ENCODE measurements around the gene HSP90AB1. TPM values are rescaled to one million over a fixed set of nuclear protein-coding genes. Genes with fewer than 3 reads are reported as not detected.

HSP90AB1 gene
- polyA plus RNA-seq, 3 donors from 2014 or later, result 185 to 309 (median 280) TPM

DNA sequence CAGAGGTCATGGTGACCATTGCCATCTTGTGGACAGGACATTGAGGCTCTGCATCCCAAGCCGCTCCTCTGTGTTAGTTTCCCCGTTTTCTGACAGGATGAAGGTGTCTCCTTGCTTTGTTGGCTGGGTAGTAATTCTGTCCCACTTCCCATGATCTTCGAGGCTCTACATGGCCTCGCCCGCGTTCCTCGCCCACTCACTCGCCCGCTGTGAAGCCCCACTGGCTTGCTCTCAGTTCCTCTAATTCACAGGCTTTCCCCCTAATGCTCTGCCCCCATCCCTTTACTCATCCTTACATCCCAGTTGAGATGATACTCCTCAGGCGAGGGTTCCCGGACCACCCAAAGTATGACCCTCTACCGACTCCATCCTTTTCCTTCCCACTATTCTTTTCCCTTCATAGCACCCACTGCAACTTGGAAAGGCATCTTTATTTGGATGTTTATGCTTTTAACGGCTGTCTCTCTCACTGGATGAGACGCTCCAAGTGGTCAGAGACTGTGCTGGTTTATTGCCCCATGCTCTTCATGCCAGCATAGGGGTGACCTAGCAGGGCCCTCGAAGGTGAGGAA lies 10.9 kb downstream of the HSP90AB1 start:
- H3K36me3 Mint-ChIP-seq, result peaks cover 17 to 22% (median 20%) of the 10 kb centered on the region in 3 donors
- peaks cover 38 to 62% of the 10 kb centered on the region in 2 donors for H3K4me1 Mint-ChIP-seq
- peaks cover 23 to 39% (median 25%) of the 10 kb centered on the region in 3 donors for H3K27me3 Mint-ChIP-seq (ENCODE audit: low read depth in 3 of 3)
- peak overlapping the region; percentile 86 to 94 (median 90) for H3K27ac Mint-ChIP-seq
- peaks cover 0 to 1% (median 0%) of the 10 kb centered on the region in 6 donors for H3K9me3 Mint-ChIP-seq
- peak overlapping the region; percentile 83 to 93 (median 87) for H3K4me3 Mint-ChIP-seq
- DNase-seq, result no peak

- Mint-ChIP-seq H3K4me3 (peak overlapping the region; percentile 80 to 93 (median 87)), H3K27ac (peak overlapping the region; percentile 62 to 91 (median 88)), H3K4me1 (peaks cover 43 to 63% of the 10 kb centered on the region in 2 donors), H3K36me3 (peaks cover 14 to 17% (median 15%) of the 10 kb centered on the region in 3 donors), H3K27me3 (ENCODE audit: low read depth in 3 of 3) (peaks cover 19 to 39% (median 24%) of the 10 kb centered on the region in 3 donors), H3K9me3 (peaks cover 0 to 1% (median 0%) of the 10 kb centered on the region in 6 donors)
- no peak for DNase-seq
Measured at GRCh38 chr6:44258325-44258863, 11.5 kb downstream of the HSP90AB1 start.

GRCh38 chr6:44258921-44259320 lies 12.0 kb downstream of the HSP90AB1 start:
- peak overlapping the region; percentile 62 to 91 (median 88) for H3K27ac Mint-ChIP-seq
- peaks cover 11 to 12% (median 12%) of the 10 kb centered on the region in 3 donors for H3K36me3 Mint-ChIP-seq
- H3K4me3 Mint-ChIP-seq, result peak overlapping the region in 4 of 5 donors; percentile 80 to 89 (median 85)
- H3K27me3 Mint-ChIP-seq (ENCODE audit: low read depth in 3 of 3), result peaks cover 16 to 37% (median 24%) of the 10 kb centered on the region in 3 donors
- peaks cover 0 to 4% (median 0%) of the 10 kb centered on the region in 6 donors for H3K9me3 Mint-ChIP-seq
- H3K4me1 Mint-ChIP-seq, result peaks cover 45 to 64% of the 10 kb centered on the region in 2 donors
- DNase-seq, result no peak

DNA sequence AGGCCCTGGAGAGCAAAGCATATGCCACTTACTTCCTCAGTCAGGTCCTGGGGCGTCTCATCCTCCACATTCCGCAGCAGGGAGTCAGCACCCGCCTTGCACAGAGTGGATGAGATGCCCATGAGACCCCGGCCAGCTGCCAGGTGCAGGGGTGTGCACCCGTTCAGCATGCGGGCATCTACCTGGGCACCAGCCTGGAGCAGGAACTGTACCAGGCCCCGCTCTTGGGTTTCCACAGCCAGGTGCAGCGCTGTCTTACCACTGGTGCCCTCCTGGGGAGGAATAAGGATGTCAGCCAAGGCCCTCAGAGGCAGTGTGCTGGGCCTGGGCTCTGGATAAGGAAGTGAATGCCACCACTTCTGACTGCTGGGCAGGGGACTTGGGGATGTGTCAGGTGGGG lies 13.1 kb downstream of the HSP90AB1 start:
- Mint-ChIP-seq H3K4me3 (peak overlapping the region in 1 of 5 donors; percentile 15), H3K27ac (peak overlapping the region in 1 of 6 donors; percentile 46), H3K27me3 (ENCODE audit: low read depth in 3 of 3) (peaks cover 11 to 38% (median 22%) of the 10 kb centered on the region in 3 donors), H3K36me3 (peaks cover 6 to 11% (median 8%) of the 10 kb centered on the region in 3 donors), H3K9me3 (peaks cover 0 to 4% (median 0%) of the 10 kb centered on the region in 6 donors), H3K4me1 (peaks cover 54 to 68% of the 10 kb centered on the region in 2 donors)
- DNase-seq, result no peak

DNA sequence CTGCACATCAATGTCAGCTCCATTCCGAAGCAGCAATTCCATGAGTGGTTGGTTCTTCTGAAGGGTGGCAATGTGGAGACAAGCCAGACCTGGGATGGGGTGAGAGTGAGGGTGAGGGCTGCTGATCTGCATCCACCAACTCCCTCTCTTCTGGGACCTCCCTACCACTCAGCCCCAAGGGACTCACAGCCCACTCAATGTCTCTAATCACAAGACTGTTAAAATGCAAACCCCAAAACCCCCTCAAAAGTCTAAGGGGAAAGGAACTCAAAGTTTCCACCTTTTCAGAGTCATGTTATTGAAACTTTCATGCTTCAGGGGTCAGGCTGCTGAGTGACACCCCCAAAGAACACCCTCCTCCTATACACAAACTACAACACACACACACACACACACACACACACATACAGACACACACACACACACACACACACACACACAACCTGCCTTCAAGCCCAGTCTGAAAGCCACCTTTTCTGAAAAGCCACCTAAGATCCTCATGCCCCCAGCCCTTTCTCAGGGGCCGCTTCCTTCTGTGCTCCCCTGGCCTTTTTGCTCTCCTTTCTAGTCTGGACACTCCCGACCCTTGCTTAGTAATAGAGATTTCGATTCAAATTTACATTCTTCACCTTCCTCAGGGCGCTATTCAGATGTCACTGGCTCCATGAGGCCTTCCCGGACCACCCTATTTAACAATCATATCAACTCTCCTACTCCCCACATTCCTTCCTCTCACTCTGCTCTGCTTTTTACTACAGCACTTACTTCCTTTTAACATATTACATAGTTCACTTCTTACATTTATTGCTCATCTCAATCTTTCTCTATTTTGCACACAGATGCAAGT lies 13.8 kb downstream of the HSP90AB1 start:
- Mint-ChIP-seq H3K4me1 (peaks cover 54 to 62% of the 10 kb centered on the region in 2 donors), H3K9me3 (peaks cover 0 to 4% (median 0%) of the 10 kb centered on the region in 6 donors), H3K27me3 (ENCODE audit: low read depth in 3 of 3) (peaks cover 11 to 40% (median 18%) of the 10 kb centered on the region in 3 donors), H3K4me3 (peak overlapping the region in 1 of 5 donors; percentile 22), H3K36me3 (peaks cover 6 to 11% (median 8%) of the 10 kb centered on the region in 3 donors), H3K27ac (peak overlapping the region in 4 of 6 donors; percentile 8 to 70 (median 32))
- DNase-seq, result no peak

GRCh38 chr6:44261581-44261980 lies 14.7 kb downstream of the HSP90AB1 start:
- Mint-ChIP-seq H3K9me3 (peaks cover 0 to 4% (median 0%) of the 10 kb centered on the region in 6 donors), H3K27me3 (ENCODE audit: low read depth in 3 of 3) (peaks cover 8 to 31% (median 13%) of the 10 kb centered on the region in 3 donors), H3K27ac (peak overlapping the region in 2 of 6 donors; percentile 7 to 8), H3K36me3 (peaks cover 6 to 11% (median 8%) of the 10 kb centered on the region in 3 donors), H3K4me1 (peaks cover 50 to 59% of the 10 kb centered on the region in 2 donors), H3K4me3 (no peak overlapping the region)
- no peak for DNase-seq

DNA sequence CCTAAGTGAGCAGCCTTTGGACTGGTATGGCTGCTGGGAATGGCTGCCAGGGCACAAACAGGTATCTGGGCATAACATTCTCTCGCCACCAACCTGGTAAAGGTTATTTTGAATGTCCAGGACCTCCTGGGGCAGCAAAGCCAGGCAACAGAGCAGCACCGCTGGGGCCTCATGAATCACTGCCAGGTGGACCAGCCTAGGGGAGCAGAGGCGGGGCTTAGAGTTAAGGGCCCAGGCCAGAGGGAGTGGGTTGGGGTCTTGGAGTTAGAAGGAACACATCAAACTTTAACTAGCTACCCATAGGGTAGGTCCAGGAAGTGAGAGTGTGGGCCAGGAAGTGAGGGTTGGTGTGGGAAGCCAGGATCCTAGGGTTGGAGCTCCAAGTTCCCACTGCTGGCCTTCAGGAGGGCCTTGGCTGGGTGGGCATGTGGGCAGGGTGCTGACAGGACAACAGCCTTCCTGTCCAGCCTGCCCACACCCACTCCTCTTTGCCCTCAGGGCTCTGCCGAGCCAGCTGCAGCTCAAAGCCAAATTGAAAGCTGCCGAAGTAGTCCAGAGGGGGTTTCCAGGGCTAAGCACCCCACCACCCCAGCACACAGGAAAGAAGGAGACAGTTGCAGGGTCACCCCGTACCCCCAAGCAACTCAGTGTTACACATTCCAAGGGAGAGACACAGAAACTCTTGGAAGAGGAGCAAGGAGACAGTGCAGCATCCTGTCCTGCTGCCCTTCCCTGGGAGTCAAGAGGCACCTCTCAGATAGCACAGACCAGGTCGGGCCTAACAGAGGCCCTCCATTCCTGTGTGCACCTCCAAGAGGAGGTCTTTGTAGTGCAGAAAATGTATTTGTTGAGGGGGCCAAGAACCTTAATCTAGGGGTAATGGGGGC lies 15.8 kb downstream of the HSP90AB1 start:
- Mint-ChIP-seq H3K36me3 (peaks cover 6 to 11% (median 8%) of the 10 kb centered on the region in 3 donors), H3K27ac (peak overlapping the region in 5 of 6 donors; percentile 93 to 97 (median 95)), H3K4me1 (peaks cover 50 to 53% of the 10 kb centered on the region in 2 donors), H3K4me3 (peak overlapping the region; percentile 89 to 95 (median 92)), H3K27me3 (ENCODE audit: low read depth in 3 of 3) (peaks cover 6 to 27% (median 9%) of the 10 kb centered on the region in 3 donors), H3K9me3 (peaks cover 0 to 4% (median 0%) of the 10 kb centered on the region in 6 donors)
- no peak for DNase-seq

DNA sequence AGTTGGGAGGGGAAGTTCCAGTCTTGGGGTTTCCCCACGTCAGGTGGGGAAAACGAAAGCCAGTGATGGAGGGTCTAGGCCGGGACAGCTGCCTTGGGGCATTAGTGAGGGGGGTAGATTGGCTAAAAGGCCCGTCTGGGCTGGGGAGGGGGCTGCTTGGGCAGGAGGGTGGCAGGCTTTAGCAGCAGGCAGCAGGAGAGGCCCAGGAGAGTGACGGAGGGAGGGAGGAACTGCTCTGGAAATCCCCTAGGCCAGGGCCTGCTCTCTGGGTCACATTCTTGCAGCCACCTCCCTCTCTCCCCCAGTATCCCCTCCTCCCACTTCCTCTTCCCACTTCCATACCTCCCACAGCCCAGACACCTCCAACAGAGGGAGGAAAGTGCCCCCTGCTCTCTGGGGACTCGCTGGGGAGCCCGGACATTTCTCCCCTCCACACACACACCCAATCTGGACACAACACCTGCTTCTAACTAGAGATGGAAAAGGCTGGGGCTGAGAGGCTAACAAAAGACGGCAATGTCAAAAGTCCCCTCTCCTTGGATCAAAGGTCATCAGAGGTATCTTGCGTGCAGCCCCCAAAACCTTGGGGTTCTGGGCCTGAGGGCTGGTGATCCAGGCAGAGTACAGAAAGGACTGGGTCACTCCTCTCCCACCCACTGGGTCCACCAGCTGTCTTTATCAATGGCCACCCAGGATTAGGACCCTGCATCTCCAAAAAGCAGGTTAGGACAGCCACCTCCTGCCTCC lies 16.6 kb downstream of the HSP90AB1 start:
- H3K9me3 Mint-ChIP-seq, result peaks cover 0 to 2% (median 0%) of the 10 kb centered on the region in 6 donors
- H3K4me1 Mint-ChIP-seq, result peaks cover 43 to 45% of the 10 kb centered on the region in 2 donors
- peaks cover 0 to 19% (median 3%) of the 10 kb centered on the region in 3 donors for H3K27me3 Mint-ChIP-seq (ENCODE audit: low read depth in 3 of 3)
- peak in 2 of 3 donors; percentile 25 to 47 for DNase-seq
- peaks cover 6 to 11% (median 8%) of the 10 kb centered on the region in 3 donors for H3K36me3 Mint-ChIP-seq
- peak overlapping the region; percentile 85 to 97 (median 95) for H3K27ac Mint-ChIP-seq
- H3K4me3 Mint-ChIP-seq, result peak overlapping the region; percentile 89 to 95 (median 92)

GRCh38 chr6:44264154-44265006 lies 17.5 kb downstream of the HSP90AB1 start:
- Mint-ChIP-seq H3K4me3 (peak overlapping the region; percentile 89 to 95 (median 92)), H3K4me1 (peaks cover 42% of the 10 kb centered on the region in 2 donors), H3K9me3 (peaks cover 0 to 2% (median 0%) of the 10 kb centered on the region in 6 donors), H3K27ac (peak overlapping the region; percentile 85 to 97 (median 95)), H3K36me3 (peaks cover 5 to 8% (median 6%) of the 10 kb centered on the region in 3 donors), H3K27me3 (ENCODE audit: low read depth in 3 of 3) (peaks cover 0 to 20% (median 5%) of the 10 kb centered on the region in 3 donors)
- peak in 2 of 3 donors; percentile 31 to 40 for DNase-seq

DNA sequence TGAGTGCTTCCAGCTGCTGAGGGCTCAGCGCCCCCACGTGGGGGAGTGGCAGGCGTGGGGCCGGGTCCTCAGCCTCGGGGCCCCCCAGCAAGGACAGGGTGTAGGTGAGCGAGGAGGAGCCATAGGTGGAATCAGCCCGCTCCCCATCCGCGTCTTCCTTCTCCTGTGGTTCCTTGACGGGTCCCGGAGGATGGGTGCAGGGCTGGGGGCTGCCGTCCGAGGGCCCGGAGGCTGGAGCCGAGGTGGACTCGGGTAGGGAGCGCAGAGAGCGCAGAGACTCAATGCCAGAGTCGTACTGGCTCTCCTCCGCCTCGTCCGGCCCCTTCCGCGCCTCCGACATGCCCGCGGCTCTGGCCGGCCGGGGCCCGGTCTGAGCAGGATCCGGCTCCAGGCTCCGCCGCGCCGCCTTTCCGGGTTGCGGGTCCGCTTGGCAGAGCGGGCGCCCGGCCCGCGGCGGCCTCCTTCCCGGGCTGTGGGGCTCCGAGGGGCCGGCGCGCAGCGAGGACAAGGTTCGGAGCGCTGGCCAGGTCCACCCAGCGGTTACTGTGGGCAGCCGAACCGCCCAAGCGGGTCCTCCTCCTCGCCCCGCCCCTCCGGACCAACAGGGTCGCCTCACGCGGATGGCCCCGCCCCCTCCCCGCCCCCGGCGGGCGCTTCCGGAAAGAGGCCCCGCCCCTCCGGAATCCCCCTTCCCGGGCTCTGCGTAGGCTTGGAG lies 18.3 kb downstream of the HSP90AB1 start, which contains the start of gene NFKBIE:
TSS of gene NFKBIE (minus strand) at position 545 of the 715 bp plus-strand sequence. CDS start at position 340, 205 bp downstream.
- Mint-ChIP-seq H3K9me3 (peaks cover 0 to 2% (median 0%) of the 10 kb centered on the region in 6 donors), H3K4me3 (peak within 1 kb of the TSS; percentile 89 to 95 (median 92)), H3K27me3 (ENCODE audit: low read depth in 3 of 3) (peaks cover 0 to 20% (median 11%) of the 10 kb centered on the region in 3 donors), H3K4me1 (peaks cover 42 to 48% of the 10 kb centered on the region in 2 donors), H3K36me3 (peaks cover 5 to 8% (median 6%) of the 10 kb centered on the region in 3 donors), H3K27ac (peak within 1 kb of the TSS; percentile 85 to 97 (median 95))
- peak; percentile 94 to 96 (median 95) for DNase-seq
